ENCODE measurements around the gene TNFRSF19. TPM values are rescaled to one million over a fixed set of nuclear protein-coding genes. Genes with fewer than 3 reads are reported as not detected.

TNFRSF19 gene
- total and polyA plus RNA-seq, 5 donors: 15.6 to 50.8 (median 34.6) TPM

DNA sequence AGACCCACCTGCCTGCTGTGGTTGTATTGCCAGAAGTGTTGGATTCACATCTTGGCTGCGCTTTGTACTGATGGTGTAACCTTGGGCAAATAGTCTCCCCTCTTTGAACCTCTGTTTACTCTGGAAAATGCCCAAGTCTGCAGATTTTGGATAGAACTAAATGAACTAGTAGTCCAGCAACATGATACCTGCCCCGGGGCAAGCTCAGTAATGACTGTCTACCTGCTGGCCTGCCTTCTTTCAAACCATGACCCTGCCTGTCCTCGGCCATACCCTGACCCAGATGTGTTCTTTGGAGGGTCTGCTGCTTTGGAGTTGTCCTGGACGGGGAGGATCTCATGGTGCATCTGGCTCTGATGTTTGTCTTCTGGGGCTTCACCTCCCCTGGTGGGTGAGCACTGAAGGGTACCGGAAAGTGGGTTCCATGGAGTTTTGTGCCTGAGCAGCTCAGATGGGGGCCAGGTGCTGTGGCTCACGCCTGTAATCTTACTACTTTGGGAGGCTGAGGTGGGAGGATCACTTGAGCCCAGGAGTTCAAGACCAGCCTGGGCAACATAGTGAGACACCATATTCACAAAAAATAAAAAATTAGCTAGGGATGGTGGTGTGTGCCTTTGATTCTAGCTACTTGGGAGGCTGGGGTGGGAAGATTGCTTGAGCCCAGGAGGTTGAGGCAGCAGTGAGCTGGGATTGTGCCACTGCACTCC lies 59.5 kb downstream of the TNFRSF19 start:
- Histone ChIP-seq H3K27ac (ENCODE audit: low read length) (peak overlapping the region; percentile 72), H3K9me3 (ENCODE audit: control insufficient read depth, low read length) (no peaks in the 10 kb centered on the region), H3K4me1 (ENCODE audit: control insufficient read depth, insufficient read depth, low read length) (peaks cover 14% of the 10 kb centered on the region), H3K4me3 (ENCODE audit: low read length) (no peak overlapping the region), H3K27me3 (ENCODE audit: control insufficient read depth, insufficient read depth) (no peaks in the 10 kb centered on the region)
- peak in 1 of 2 donors; percentile 40 for ATAC-seq
- 89% methylated on average over 6 of the region's 6 CpGs for WGBS
- intact Hi-C loops (cut with DNase I): no loop called here
- DNase-seq: no peak

DNA sequence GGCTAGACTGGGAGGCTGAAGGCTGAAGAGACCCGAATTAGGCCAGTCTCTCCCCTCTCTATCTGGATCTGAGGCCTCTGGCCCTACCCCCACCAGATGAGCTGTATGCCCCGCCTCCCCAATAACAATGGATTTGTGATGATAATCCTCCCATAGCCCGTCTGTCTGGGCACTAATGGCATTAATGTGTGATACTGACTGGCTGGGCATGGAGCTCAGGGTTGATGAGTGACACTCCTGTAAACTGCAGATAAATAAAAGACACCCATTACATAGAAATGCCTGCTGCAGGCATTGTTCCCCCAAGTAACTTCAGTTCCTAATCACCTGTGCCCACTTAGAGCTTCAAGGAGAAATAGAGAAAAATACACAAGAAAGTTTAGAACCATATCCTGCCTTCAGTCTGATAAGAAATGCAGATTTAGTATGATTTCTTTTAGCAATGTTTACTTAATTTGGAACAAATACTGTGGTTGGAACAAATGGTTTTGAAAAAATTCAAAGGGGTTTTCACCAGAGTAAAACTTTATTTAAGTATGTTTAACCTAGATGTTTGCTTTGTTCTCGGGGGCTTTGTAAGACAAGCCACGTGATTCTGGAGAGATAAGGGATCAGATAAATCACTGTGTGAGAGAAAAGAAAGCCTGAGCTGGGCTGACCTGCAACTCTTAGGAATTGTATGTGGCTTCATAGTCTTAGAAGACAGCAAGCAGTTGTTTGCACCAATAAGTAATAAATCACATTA lies 60.3 kb downstream of the TNFRSF19 start:
- 60% methylated on average over 5 of the region's 5 CpGs for WGBS
- intact Hi-C loops (cut with DNase I): no loop called here
- H3K27me3 ChIP-seq (ENCODE audit: control insufficient read depth, insufficient read depth): no peaks in the 10 kb centered on the region
- no peaks in the 10 kb centered on the region for H3K9me3 ChIP-seq (ENCODE audit: control insufficient read depth, low read length)
- no peak for DNase-seq
- H3K4me1 ChIP-seq (ENCODE audit: control insufficient read depth, insufficient read depth, low read length): peaks cover 14% of the 10 kb centered on the region
- no peak for ATAC-seq
- no peak overlapping the region for H3K27ac ChIP-seq (ENCODE audit: low read length)
- no peak overlapping the region for H3K4me3 ChIP-seq (ENCODE audit: low read length)

DNA sequence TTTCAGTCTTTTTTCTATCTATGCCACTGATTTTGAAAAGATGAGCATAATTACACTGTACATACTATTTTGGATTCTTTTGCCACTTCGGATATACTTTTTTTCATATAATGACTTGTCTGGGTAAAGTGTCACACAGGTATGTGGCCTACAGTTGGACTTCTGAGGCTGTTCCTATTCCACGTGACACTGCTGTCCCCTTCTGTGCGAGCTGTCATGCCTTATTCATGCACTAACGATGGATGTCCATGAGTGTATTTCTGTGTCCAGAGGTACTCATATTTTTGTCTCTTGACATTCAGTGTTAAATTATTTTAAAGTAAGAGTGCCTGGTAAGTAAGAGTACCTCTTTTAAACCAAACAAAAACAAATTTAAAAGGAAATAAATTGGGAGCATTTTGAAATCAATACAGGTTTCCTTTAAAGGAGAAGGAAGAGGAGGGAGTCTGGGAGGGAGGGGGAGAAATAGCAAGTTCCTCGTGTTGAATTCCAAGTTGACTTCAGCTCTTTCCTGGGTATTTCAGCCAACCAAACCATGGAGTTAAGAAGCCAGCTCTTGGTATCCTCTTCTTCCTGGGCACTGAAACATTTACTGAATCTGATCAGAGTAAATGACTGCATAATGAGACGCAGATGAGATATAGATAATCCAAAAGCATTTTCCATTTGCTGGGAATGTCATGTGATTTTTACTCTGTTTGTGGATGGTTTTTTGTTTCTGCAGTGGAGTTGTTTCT lies 61.3 kb downstream of the TNFRSF19 start:
- H3K4me3 ChIP-seq (ENCODE audit: low read length): no peak overlapping the region
- DNase-seq: no peak
- ATAC-seq: no peak
- intact Hi-C loops (cut with DNase I): no loop called here
- peaks cover 14% of the 10 kb centered on the region for H3K4me1 ChIP-seq (ENCODE audit: control insufficient read depth, insufficient read depth, low read length)
- 76% methylated on average over 6 of the region's 6 CpGs for WGBS
- no peak overlapping the region for H3K27ac ChIP-seq (ENCODE audit: low read length)
- no peaks in the 10 kb centered on the region for H3K9me3 ChIP-seq (ENCODE audit: control insufficient read depth, low read length)
- no peaks in the 10 kb centered on the region for H3K27me3 ChIP-seq (ENCODE audit: control insufficient read depth, insufficient read depth)

DNA sequence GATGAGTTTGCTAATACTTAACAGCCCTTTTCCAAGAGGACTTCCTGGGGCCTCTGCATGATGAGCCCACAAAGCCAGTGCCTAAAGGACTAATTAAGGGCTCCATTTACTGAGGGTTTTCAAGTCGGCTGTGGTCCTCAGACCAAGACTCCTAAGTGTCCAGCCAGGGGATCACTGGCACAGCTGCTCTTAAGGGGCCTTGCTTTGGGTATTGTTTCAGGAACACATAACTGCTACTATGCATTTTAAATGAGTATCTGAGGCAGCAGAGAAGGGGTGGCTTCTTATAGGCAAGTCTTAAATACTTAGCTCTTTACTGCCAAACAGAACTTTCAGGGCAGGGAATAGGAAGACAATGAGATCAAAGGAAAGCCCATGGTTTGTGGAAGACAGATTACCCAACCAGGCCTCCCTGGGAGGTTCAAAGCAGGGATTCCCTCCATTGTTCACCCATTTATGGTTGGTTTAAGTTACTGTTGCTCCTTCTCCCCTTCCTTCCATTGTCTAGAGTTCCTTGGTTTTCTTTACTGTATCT lies 61.9 kb downstream of the TNFRSF19 start:
- Histone ChIP-seq H3K27me3 (ENCODE audit: control insufficient read depth, insufficient read depth) (no peaks in the 10 kb centered on the region), H3K9me3 (ENCODE audit: control insufficient read depth, low read length) (no peaks in the 10 kb centered on the region), H3K4me3 (ENCODE audit: low read length) (no peak overlapping the region), H3K4me1 (ENCODE audit: control insufficient read depth, insufficient read depth, low read length) (peaks cover 14% of the 10 kb centered on the region), H3K27ac (ENCODE audit: low read length) (peak overlapping the region; percentile 11)
- ATAC-seq: no peak
- no peak for DNase-seq
- intact Hi-C loops (cut with DNase I): no loop called here
- WGBS: 72% methylated on average over 1 of the region's 1 CpG

DNA sequence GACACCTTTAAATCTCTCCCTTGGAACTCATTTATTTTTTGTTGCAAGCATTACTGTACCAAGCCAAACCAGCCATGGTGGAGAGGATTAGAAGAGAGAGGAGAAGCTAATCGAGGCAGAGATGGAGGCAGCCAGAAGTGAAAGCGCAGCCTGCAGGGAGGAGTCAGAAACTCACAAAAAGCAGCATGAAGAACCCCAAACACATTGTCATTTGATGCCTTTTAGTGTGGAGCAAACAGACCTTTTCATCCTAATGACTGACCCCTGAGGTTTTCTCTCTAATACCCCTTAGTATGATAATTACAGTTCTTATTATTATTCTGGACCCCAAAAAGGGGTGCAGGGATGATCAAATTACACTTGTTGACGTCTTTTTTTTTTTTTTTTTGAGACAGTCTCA lies 62.5 kb downstream of the TNFRSF19 start:
- H3K27ac ChIP-seq (ENCODE audit: low read length): no peak overlapping the region

DNA sequence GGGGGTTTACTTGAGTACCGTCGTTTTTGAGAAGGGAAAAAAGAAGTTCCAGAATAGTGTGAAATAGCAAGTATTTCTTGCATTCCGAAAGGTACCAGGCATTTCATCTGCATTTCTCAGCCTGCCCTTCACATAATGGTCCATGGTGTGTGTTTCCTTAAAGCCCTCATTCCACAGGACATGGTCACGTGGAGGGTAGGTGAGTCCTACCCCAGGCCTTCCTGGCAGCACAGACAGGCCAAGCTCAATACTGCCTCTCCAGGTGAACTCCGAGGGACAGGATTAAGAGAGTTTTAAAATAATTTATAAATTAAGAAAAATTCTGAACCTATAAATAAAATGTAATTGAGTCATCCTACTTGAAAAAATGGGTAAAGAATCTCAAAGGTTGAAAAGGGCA lies 64.7 kb downstream of the TNFRSF19 start:
- Histone ChIP-seq H3K4me3 (ENCODE audit: low read length) (no peak overlapping the region), H3K27ac (ENCODE audit: low read length) (no peak overlapping the region), H3K27me3 (ENCODE audit: control insufficient read depth, insufficient read depth) (no peaks in the 10 kb centered on the region), H3K9me3 (ENCODE audit: control insufficient read depth, low read length) (no peaks in the 10 kb centered on the region), H3K4me1 (ENCODE audit: control insufficient read depth, insufficient read depth, low read length) (peaks cover 10% of the 10 kb centered on the region)
- 95% methylated on average over 5 of the region's 5 CpGs for WGBS
- DNase-seq: no peak
- intact Hi-C loops (cut with DNase I): no loop called here
- no peak for ATAC-seq

More for the DNA sequence above, 62.5 kb downstream of the TNFRSF19 start:
- no peaks in the 10 kb centered on the region for H3K9me3 ChIP-seq (ENCODE audit: control insufficient read depth, low read length)
- ATAC-seq (no peak), DNase-seq (no peak)
- 81% methylated on average over 3 of the region's 3 CpGs for WGBS
- peaks cover 14% of the 10 kb centered on the region for H3K4me1 ChIP-seq (ENCODE audit: control insufficient read depth, insufficient read depth, low read length)
- no peak overlapping the region for H3K4me3 ChIP-seq (ENCODE audit: low read length)
- intact Hi-C loops (cut with DNase I): no loop called here
- H3K27me3 ChIP-seq (ENCODE audit: control insufficient read depth, insufficient read depth): no peaks in the 10 kb centered on the region

DNA sequence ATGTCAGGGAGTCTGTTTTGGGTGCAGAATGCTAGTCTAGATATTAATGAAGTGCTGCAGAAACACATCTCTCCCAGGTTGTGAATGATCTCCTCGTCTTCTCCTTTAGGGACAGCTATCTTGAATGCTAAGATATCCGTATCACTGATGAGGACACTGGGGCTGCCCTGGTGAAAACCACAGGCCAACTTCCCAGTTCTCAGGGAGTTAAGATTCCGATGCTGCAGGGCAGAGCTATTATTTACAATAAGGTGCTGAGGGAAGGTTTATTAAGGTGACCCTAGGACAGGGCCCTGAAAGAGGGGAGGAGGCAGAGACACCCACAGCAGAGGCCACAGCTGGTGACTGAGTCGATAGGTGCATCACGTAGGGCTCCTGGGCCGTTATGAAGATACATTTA lies 66.1 kb downstream of the TNFRSF19 start:
- WGBS: 61% methylated on average over 6 of the region's 6 CpGs
- intact Hi-C loops (cut with DNase I): no loop called here
- H3K9me3 ChIP-seq (ENCODE audit: control insufficient read depth, low read length): no peaks in the 10 kb centered on the region
- no peak overlapping the region for H3K27ac ChIP-seq (ENCODE audit: low read length)
- H3K27me3 ChIP-seq (ENCODE audit: control insufficient read depth, insufficient read depth): no peaks in the 10 kb centered on the region
- no peak for DNase-seq
- peak; percentile 19 to 31 for ATAC-seq
- peaks cover 8% of the 10 kb centered on the region for H3K4me1 ChIP-seq (ENCODE audit: control insufficient read depth, insufficient read depth, low read length)
- no peak overlapping the region for H3K4me3 ChIP-seq (ENCODE audit: low read length)

DNA sequence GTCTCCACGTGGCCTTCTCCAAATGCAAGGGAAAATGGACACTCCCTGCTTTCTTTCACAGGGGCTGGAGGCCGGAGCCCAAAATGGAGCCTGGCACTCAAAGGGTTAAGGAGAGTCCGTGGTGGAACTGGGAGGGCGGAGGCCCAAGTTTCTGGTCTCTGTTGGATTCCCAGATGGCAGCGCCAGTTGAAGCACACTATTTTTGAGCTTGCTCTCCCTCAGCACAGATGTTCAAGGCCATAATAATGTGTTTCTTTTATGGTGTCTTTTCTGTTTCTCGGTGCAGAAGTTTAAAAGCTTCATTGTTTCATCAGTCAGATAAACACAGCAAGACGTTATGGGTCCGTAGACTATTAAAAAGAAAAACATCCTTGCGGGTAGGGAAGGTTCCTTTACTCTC lies 67.6 kb downstream of the TNFRSF19 start:
- 48% methylated on average over 9 of the region's 9 CpGs for WGBS
- DNase-seq: peak in 2 of 3 donors; percentile 59 to 75
- Histone ChIP-seq H3K27ac (ENCODE audit: low read length) (no peak overlapping the region), H3K27me3 (ENCODE audit: control insufficient read depth, insufficient read depth) (no peaks in the 10 kb centered on the region), H3K4me3 (ENCODE audit: low read length) (no peak overlapping the region), H3K9me3 (ENCODE audit: control insufficient read depth, low read length) (no peaks in the 10 kb centered on the region), H3K4me1 (ENCODE audit: control insufficient read depth, insufficient read depth, low read length) (peaks cover 6% of the 10 kb centered on the region)
- ATAC-seq: peak in 1 of 2 donors; percentile 42
- intact Hi-C loops (cut with DNase I): no loop called here

DNA sequence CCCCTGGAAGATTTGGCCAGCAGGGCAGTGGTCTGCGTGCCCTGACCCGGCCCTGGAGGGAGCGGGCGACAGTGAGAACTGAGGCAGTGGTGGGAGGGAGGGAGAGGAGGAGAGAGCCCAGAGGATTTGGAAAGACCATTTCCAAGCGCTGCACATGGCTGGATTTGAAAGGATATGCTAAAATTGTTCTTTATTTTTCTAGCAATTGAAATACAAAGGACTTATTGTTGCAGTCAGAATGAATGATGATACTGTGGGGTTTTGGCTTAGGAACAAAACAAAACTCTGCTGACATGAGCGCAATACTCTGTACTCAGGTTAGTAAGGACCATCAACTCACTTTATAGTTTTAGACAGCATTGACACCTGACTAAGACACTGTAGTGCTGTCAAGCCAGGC lies 69.5 kb downstream of the TNFRSF19 start:
- Histone ChIP-seq H3K4me1 (ENCODE audit: control insufficient read depth, insufficient read depth, low read length) (peaks cover 8% of the 10 kb centered on the region), H3K9me3 (ENCODE audit: control insufficient read depth, low read length) (no peaks in the 10 kb centered on the region), H3K27ac (ENCODE audit: low read length) (no peak overlapping the region), H3K27me3 (ENCODE audit: control insufficient read depth, insufficient read depth) (no peaks in the 10 kb centered on the region), H3K4me3 (ENCODE audit: low read length) (no peak overlapping the region)
- DNase-seq (no peak), ATAC-seq (no peak)
- intact Hi-C loops (cut with DNase I): no loop called here
- WGBS: 80% methylated on average over 6 of the region's 6 CpGs

DNA sequence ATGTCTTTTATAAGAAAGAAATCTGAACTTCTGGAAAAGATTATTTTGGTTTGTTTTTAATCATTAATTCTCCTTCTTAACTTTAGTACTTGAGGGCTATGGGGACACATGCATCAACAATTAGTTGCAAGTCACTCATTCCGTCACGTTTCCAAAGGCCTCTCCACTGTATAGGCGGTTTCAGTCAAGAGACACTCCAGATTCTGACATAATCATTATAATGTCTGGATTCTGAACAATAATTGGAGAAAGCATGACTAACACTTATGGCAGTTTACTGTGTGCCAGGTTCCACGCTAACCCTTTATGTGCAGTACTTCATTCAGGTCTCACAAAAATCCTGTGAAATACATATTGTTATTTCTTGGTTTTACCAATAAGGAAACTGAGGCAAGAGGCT lies 71.9 kb downstream of the TNFRSF19 start:
- WGBS: 80% methylated on average over 4 of the region's 4 CpGs
- no peak for DNase-seq
- intact Hi-C loops (cut with DNase I): no loop called here
- Histone ChIP-seq H3K27me3 (ENCODE audit: control insufficient read depth, insufficient read depth) (no peaks in the 10 kb centered on the region), H3K4me1 (ENCODE audit: control insufficient read depth, insufficient read depth, low read length) (peaks cover 8% of the 10 kb centered on the region), H3K4me3 (ENCODE audit: low read length) (no peak overlapping the region), H3K27ac (ENCODE audit: low read length) (no peak overlapping the region), H3K9me3 (ENCODE audit: control insufficient read depth, low read length) (no peaks in the 10 kb centered on the region)
- no peak for ATAC-seq

Measured in right cardiac atrium (tissue), 5 donors.